ENCODE results near the gene CPXM2.

DNA sequence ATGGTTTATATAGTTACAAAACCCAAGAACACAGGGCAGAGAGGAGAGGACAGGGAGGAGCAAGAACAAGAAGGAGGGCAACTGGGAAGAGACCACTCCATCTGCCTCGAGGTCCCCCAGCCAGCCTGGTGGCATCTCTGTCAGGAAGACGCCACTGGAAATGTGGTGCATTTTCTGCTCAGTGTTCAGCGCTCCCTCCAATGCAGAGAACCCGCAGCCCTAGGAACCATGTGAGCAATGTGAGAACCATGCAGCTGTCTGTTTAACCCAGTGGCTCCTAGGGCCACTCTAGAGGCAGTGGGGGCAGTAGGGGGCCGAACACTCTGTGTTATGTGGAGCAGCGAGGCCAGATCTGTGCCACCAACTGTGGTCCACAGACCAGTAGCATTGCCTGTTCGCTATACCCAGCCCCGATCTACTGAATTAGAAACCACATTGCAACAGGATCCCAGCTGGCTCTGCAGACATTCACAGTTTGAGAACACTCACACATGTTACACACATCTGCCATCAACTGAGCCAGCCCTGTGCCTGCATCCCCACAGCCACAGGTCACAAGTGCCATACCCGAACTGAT, 110.2 kb downstream of the CPXM2 start:
- TF ChIP-seq POLR2A (IDR thresholded peaks at IDR 0.05; ENCODE audit: low read depth) (no peak), POLR2AphosphoS5 (IDR thresholded peaks at IDR 0.05) (no peak), EP300 (IDR thresholded peaks at IDR 0.05) (no peak)
- TF ChIP-seq, protein P1, sequence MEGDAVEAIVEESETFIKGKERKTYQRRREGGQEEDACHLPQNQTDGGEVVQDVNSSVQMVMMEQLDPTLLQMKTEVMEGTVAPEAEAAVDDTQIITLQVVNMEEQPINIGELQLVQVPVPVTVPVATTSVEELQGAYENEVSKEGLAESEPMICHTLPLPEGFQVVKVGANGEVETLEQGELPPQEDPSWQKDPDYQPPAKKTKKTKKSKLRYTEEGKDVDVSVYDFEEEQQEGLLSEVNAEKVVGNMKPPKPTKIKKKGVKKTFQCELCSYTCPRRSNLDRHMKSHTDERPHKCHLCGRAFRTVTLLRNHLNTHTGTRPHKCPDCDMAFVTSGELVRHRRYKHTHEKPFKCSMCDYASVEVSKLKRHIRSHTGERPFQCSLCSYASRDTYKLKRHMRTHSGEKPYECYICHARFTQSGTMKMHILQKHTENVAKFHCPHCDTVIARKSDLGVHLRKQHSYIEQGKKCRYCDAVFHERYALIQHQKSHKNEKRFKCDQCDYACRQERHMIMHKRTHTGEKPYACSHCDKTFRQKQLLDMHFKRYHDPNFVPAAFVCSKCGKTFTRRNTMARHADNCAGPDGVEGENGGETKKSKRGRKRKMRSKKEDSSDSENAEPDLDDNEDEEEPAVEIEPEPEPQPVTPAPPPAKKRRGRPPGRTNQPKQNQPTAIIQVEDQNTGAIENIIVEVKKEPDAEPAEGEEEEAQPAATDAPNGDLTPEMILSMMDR (IDR thresholded peaks at IDR 0.05): no peak

All from esophagus muscularis mucosa (tissue), 4 donors.